Measurements from ENCODE around the gene MLLT3. TPM values are rescaled to one million over a fixed set of nuclear protein-coding genes. Genes with fewer than 3 reads are reported as not detected.
"Not testable (repeated sequence)": the region's sequence is repeated elsewhere in the genome, so short reads cannot be mapped to it uniquely, and the experiment has no call there.

MLLT3 gene
- total and polyA plus RNA-seq, 3 donors from 2014 or later, result 5.2 to 11.0 (median 7.6) TPM

- Histone ChIP-seq H3K9me3 (no peaks in the 10 kb centered on the region), H3K27ac (no peak overlapping the region), H3K4me3 (no peak overlapping the region), H3K27me3 (no peaks in the 10 kb centered on the region), H3K4me1 (no peaks in the 10 kb centered on the region), H3K36me3 (ENCODE audit: low read depth, missing control alignments) (no peaks in the 10 kb centered on the region)
- 86 to 91% methylated on average over 4 of the region's 4 CpGs for WGBS, 2 donors
- intact Hi-C loops (cut with DNase I; ENCODE audit: low total_unique reads), result no loop called here
- DNase-seq, result no peak
- TF ChIP-seq POLR2A (IDR thresholded peaks at IDR 0.05) (no peak), CTCF (IDR thresholded peaks at IDR 0.05) (no peak)
Observed at GRCh38 chr9:20591223-20591622, 31.1 kb downstream of the MLLT3 start.

- no peak overlapping the region for H3K27ac ChIP-seq
- H3K27me3 ChIP-seq, result no peaks in the 10 kb centered on the region
- DNase-seq, result no peak
- 76 to 97% methylated on average over 7 of the region's 7 CpGs for WGBS, 2 donors
- TF ChIP-seq CTCF (IDR thresholded peaks at IDR 0.05), result no peak
- no peak for TF ChIP-seq POLR2A (IDR thresholded peaks at IDR 0.05)
- intact Hi-C loops (cut with DNase I; ENCODE audit: low total_unique reads), result no loop called here
- no peak overlapping the region for H3K4me3 ChIP-seq
- H3K4me1 ChIP-seq, result no peaks in the 10 kb centered on the region
- H3K36me3 ChIP-seq (ENCODE audit: low read depth, missing control alignments), result no peaks in the 10 kb centered on the region
- no peaks in the 10 kb centered on the region for H3K9me3 ChIP-seq
Observed at GRCh38 chr9:20584968-20585643, 37.2 kb downstream of the MLLT3 start.

- DNase-seq; H3K9me3 ChIP-seq; H3K4me1 ChIP-seq; H3K4me3 ChIP-seq; H3K36me3 ChIP-seq (ENCODE audit: low read depth, missing control alignments); H3K27me3 ChIP-seq; intact Hi-C loops (cut with DNase I; ENCODE audit: low total_unique reads); H3K27ac ChIP-seq: not testable (repeated sequence)
- 94 to 100% methylated on average over 4 of the region's 4 CpGs for WGBS, 2 donors
Observed at GRCh38 chr9:20583088-20583487, 39.2 kb downstream of the MLLT3 start.

- no peak for DNase-seq
- Histone ChIP-seq H3K9me3 (no peaks in the 10 kb centered on the region), H3K27ac (no peak overlapping the region), H3K36me3 (ENCODE audit: low read depth, missing control alignments) (no peaks in the 10 kb centered on the region), H3K27me3 (no peaks in the 10 kb centered on the region), H3K4me1 (no peaks in the 10 kb centered on the region), H3K4me3 (no peak overlapping the region)
- TF ChIP-seq POLR2A (IDR thresholded peaks at IDR 0.05), result no peak
- no peak for TF ChIP-seq CTCF (IDR thresholded peaks at IDR 0.05)
- WGBS, 2 donors, result 90% methylated on average over 3 of the region's 3 CpGs
- intact Hi-C loops (cut with DNase I; ENCODE audit: low total_unique reads), result no loop called here
Observed at GRCh38 chr9:20582150-20582549, 40.1 kb downstream of the MLLT3 start.

- WGBS, 2 donors, result 81 to 83% methylated on average over 2 of the region's 2 CpGs
Observed at GRCh38 chr9:20580673-20581072, 41.6 kb downstream of the MLLT3 start.

More at GRCh38 chr9:20580673-20581072, 41.6 kb downstream of the MLLT3 start:
- no peak overlapping the region for H3K4me3 ChIP-seq
- no peak overlapping the region for H3K27ac ChIP-seq
- intact Hi-C loops (cut with DNase I; ENCODE audit: low total_unique reads), result no loop called here
- no peaks in the 10 kb centered on the region for H3K27me3 ChIP-seq
- no peaks in the 10 kb centered on the region for H3K36me3 ChIP-seq (ENCODE audit: low read depth, missing control alignments)
- DNase-seq, result no peak
- TF ChIP-seq CTCF (IDR thresholded peaks at IDR 0.05) (no peak), POLR2A (IDR thresholded peaks at IDR 0.05) (no peak)
- H3K4me1 ChIP-seq, result no peaks in the 10 kb centered on the region
- H3K9me3 ChIP-seq, result no peaks in the 10 kb centered on the region

Data from testis (tissue), 3 donors.